Ectodermal cell (in vitro differentiated cells): ENCODE measurements around the gene KIFAP3.

Source experiments
- H3K27ac ChIP-seq: 2 replicates; pipeline ENCODE4 v1.7.0; 2013; ENCODE audit warnings: mild to moderate bottlenecking, low read depth, low read length; ENCODE audit not compliant: insufficient read depth, poor library complexity, severe bottlenecking
- H3K27me3 ChIP-seq: 2 replicates; pipeline ENCODE4 v1.7.0; 2013; ENCODE audit warnings: mild to moderate bottlenecking, low read length; ENCODE audit not compliant: insufficient read depth, control insufficient read depth, poor library complexity, severe bottlenecking
- H3K36me3 ChIP-seq: one replicate; pipeline ENCODE4 v1.7.0; 2013; ENCODE audit warnings: low read length; ENCODE audit not compliant: control insufficient read depth, insufficient read depth
- H3K4me1 ChIP-seq: one replicate; pipeline ENCODE4 v1.7.0; 2013; ENCODE audit warnings: low read length; ENCODE audit not compliant: control insufficient read depth, insufficient read depth
- H3K4me3 ChIP-seq: 2 replicates; pipeline ENCODE4 v1.7.0; 2013; ENCODE audit warnings: low read depth, low read length, control low read depth; ENCODE audit not compliant: insufficient read depth
- H3K9me3 ChIP-seq: 2 replicates; pipeline ENCODE4 v1.7.0; 2013; ENCODE audit warnings: mild to moderate bottlenecking, low read length, moderate library complexity; ENCODE audit not compliant: control insufficient read depth
- WGBS, 2 experiments: methylation state at CpG; one replicate each; pipeline ENCODE4 v1.1.7; 2013; ENCODE audit warnings: missing lambda C conversion rate in 2 of 2; 5-methylcytosine and 5-hydroxymethylcytosine counted together

KIFAP3 gene

GRCh38 chr1:169904834-169905233 is 169.7 kb downstream of the KIFAP3 start:
- Histone ChIP-seq H3K36me3 (no peaks in the 10 kb centered on the region), H3K4me3 (no peak overlapping the region), H3K4me1 (no peaks in the 10 kb centered on the region), H3K9me3 (no peaks in the 10 kb centered on the region), H3K27ac (no peak overlapping the region), H3K27me3 (no peaks in the 10 kb centered on the region)
- 91 to 100% methylated on average over 1 of the region's 1 CpG for WGBS, 2 experiments

- WGBS, 2 experiments: 95% methylated on average over 5 of the region's 5 CpGs
- no peaks in the 10 kb centered on the region for H3K27me3 ChIP-seq
- no peak overlapping the region for H3K4me3 ChIP-seq
- no peaks in the 10 kb centered on the region for H3K4me1 ChIP-seq
- H3K36me3 ChIP-seq: no peaks in the 10 kb centered on the region
- H3K27ac ChIP-seq: no peak overlapping the region
- no peaks in the 10 kb centered on the region for H3K9me3 ChIP-seq
Measured at GRCh38 chr1:169902751-169903150, 171.7 kb downstream of the KIFAP3 start.

GRCh38 chr1:169901115-169901514 is 173.4 kb downstream of the KIFAP3 start:
- Histone ChIP-seq H3K4me1 (no peaks in the 10 kb centered on the region), H3K27ac (no peak overlapping the region), H3K27me3 (no peaks in the 10 kb centered on the region), H3K36me3 (no peaks in the 10 kb centered on the region), H3K9me3 (no peaks in the 10 kb centered on the region), H3K4me3 (no peak overlapping the region)

DNA sequence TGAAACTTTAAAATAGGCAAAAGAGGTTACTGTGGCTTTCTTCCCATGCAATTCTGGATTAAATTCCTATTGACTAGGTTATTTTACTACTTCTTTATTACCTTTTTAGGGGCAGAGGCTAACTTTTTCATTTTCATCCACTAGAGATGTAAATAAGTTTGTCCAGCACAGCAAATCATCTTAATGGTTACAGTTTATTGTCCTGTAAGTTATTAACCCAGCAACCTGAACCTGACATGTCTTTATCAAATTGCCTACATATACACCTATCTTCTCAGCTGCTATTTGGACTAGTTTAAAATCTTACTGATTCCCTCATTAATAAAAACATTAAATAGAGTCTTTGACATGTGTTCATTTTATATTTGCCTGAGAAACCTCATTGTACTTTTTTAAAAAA is 173.9 kb downstream of the KIFAP3 start:
- Histone ChIP-seq H3K27me3 (no peaks in the 10 kb centered on the region), H3K9me3 (no peaks in the 10 kb centered on the region), H3K36me3 (no peaks in the 10 kb centered on the region), H3K27ac (no peak overlapping the region), H3K4me3 (no peak overlapping the region), H3K4me1 (no peaks in the 10 kb centered on the region)

DNA sequence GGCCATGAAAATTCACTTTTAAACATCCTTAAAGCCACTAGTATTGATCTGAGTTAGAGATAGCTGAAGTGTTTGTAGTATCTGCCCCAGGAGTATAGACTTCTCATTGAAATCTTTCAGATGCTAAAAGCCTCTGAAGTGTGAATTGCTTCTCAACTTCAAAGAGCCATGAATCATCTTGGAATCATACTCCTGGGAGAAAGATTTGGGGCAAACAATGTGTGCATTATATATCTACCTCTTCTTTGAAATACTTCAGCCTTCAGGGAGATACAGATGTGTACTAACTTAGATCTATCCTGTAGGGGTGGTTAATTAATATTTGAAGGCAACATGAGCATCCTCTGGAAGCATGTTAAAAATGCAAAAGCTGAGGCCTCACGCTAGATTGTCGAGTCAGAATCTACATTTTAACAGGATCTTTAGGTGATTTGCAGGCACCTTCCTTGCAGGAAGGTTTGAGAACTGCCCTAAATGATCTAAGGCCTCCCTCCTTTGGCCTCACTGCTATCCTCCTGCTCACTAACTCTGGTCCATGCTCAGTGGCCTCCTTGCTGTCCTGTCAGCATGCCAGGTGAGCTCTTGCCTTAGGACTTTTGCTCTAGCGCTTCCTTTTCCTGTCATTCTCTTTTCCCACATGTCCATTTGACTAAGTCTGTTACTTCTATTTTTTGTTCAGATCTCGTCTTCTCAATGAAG is 174.8 kb downstream of the KIFAP3 start:
- no peak overlapping the region for H3K4me3 ChIP-seq
- H3K27ac ChIP-seq: no peak overlapping the region
- H3K9me3 ChIP-seq: no peaks in the 10 kb centered on the region
- WGBS, 2 experiments: 60 to 65% methylated on average over 4 of the region's 4 CpGs
- H3K4me1 ChIP-seq: no peaks in the 10 kb centered on the region
- H3K36me3 ChIP-seq: no peaks in the 10 kb centered on the region
- H3K27me3 ChIP-seq: no peaks in the 10 kb centered on the region

- Histone ChIP-seq H3K27me3 (no peaks in the 10 kb centered on the region), H3K36me3 (no peaks in the 10 kb centered on the region), H3K4me1 (peaks cover 2% of the 10 kb centered on the region), H3K4me3 (no peak overlapping the region), H3K27ac (no peak overlapping the region), H3K9me3 (no peaks in the 10 kb centered on the region)
- 81 to 86% methylated on average over 4 of the region's 4 CpGs for whole genome bisulfite sequencing, 2 experiments
Measured at GRCh38 chr1:169896013-169896412, 178.5 kb downstream of the KIFAP3 start.

- Histone ChIP-seq H3K36me3 (no peaks in the 10 kb centered on the region), H3K4me1 (peaks cover 5% of the 10 kb centered on the region), H3K9me3 (no peaks in the 10 kb centered on the region), H3K27me3 (no peaks in the 10 kb centered on the region), H3K27ac (no peak overlapping the region), H3K4me3 (peak overlapping the region; percentile 85)
- 65 to 68% methylated on average over 15 of the region's 15 CpGs for WGBS, 2 experiments
Measured at GRCh38 chr1:169894424-169895145, 179.9 kb downstream of the KIFAP3 start.

DNA sequence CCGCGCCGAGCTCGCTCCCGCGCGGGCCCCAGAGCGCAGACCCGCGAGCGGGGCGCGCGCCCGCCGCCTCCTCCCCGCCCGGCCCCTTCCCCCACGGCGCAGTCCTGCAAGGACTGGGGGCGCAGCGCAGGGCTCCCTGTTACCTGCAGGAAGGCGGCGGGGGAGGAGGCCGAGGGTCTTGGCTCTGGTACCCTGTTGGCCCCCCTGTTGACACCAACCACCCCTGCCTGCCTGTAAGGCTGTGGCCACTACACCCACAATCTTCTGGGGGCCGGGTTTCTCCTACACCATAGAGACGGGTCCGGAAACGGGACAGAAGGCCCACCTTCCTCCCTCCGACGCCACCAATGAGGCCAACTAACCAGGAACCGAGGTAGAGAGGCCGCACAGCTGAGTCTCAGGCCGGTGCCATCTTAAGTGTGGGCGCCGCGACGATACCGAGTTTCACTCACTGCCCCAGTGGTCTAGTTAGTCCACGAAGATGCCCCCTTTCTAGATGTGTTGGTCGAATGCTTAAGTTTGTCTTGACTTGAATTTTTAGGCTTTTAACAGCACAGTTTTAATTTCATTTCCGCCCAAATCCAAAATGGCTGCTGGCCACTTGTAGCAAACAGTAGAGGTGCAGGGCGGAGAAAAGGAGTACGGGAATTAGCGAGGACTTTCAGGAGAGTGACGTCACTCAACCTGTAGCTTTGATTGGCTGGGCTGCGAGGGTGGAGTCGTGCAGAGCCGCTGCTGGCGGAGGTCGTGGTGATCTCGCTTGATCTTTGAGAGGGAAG is 180.7 kb downstream of the KIFAP3 start, which contains the start of gene SCYL3:
Gene SCYL3, minus strand, starts transcription at position 252 of the 779 bp plus-strand sequence. CDS start 5,056 bp downstream, outside the sequence.
- Histone ChIP-seq H3K4me1 (peaks cover 5% of the 10 kb centered on the region), H3K4me3 (peak within 1 kb of the TSS; percentile 85), H3K36me3 (no peaks in the 10 kb centered on the region), H3K27me3 (no peaks in the 10 kb centered on the region), H3K27ac (peak within 1 kb of the TSS; percentile 95), H3K9me3 (no peaks in the 10 kb centered on the region)
- WGBS, 2 experiments: 0% methylated on average over 51 to 52 of the region's 52 CpGs

DNA sequence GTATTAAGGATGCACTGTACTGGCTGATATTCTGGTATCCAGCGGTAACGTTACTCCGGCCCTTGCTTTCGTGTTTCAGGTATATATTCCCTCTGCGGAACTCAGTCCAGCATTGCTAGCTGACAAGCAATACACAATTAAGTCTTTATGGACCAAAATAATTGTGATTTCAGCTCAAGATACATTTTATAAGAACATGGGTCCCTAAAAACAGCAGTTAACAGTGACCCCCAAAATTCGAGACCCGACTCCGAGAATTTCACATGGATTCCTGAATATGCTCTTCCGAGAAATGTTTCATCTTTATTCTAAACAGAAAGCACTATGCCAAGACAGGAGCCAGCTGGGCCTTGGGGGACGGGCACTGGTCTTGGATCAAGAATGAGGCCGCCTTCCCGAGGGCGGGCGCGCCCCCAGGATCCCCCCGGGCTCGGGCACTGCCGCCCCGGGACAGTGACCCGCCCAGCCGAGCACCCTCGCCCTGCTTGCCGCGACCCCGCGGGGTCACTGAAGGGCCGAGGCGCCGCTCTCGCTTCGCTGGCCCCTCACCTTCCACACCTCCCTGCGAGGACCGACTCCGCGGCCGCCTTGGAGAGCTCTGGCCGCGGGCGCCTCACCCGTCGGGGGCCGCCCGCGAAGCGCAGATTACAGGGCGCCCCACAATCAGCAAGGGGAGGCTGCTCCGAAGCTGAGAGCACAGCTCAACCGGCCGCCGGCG is 181.4 kb downstream of the KIFAP3 start:
- WGBS, 2 experiments: 2% methylated on average over 51 of the region's 51 CpGs
- Histone ChIP-seq H3K27me3 (no peaks in the 10 kb centered on the region), H3K27ac (peak overlapping the region; percentile 95)

More for the DNA sequence above, 181.4 kb downstream of the KIFAP3 start:
- Histone ChIP-seq H3K4me1 (peaks cover 5% of the 10 kb centered on the region), H3K4me3 (peak overlapping the region; percentile 85), H3K9me3 (no peaks in the 10 kb centered on the region), H3K36me3 (no peaks in the 10 kb centered on the region)
